ENCODE measurements around the gene RNASEH2A. TPM values are rescaled to one million over a fixed set of nuclear protein-coding genes. Genes with fewer than 3 reads are reported as not detected.

RNASEH2A gene
- total RNA-seq, 2 donors from 2014 or later = 8.7 to 11.5 TPM

- no peaks in the 10 kb centered on the region for H3K36me3 ChIP-seq
- intact Hi-C loops (cut with DNase I) = loop anchor here (10.0 kb wide), 1 partner anchor 67 kb away; the partner anchor contains the start of gene TNPO2
- TF ChIP-seq POLR2AphosphoS5 (IDR thresholded peaks at IDR 0.05) (peak; percentile 58), POLR2A (IDR thresholded peaks at IDR 0.05) (no peak), CTCF (IDR thresholded peaks at IDR 0.05) (peak in 2 of 4 experiments; percentile 12 to 18)
- peak overlapping the region; percentile 100 for H3K27ac ChIP-seq
- DNase-seq (ENCODE audit: low spot score) = peak; percentile 57
- peaks cover 24% of the 10 kb centered on the region for H3K4me1 ChIP-seq (replicated peaks)
- H3K4me3 ChIP-seq = peak overlapping the region; percentile 79 to 85
- no peaks in the 10 kb centered on the region for H3K9me3 ChIP-seq
- no peaks in the 10 kb centered on the region for H3K27me3 ChIP-seq (replicated peaks; ENCODE audit: insufficient read depth)
- under 1% methylated on average over 74 of the region's 84 CpGs for WGBS
These were observed 14.1 kb upstream of the RNASEH2A start for GRCh38 chr19:12792051-12792852.

- intact Hi-C loops (cut with DNase I) = loop anchor here (10.0 kb wide), 1 partner anchor 68 kb away; the partner anchor contains the start of gene TNPO2
- no peaks in the 10 kb centered on the region for H3K36me3 ChIP-seq
- WGBS = 0% methylated on average over 22 of the region's 22 CpGs
- H3K4me1 ChIP-seq (replicated peaks) = peaks cover 20% of the 10 kb centered on the region
- no peak for DNase-seq (ENCODE audit: low spot score)
- TF ChIP-seq POLR2A (IDR thresholded peaks at IDR 0.05) (peak; percentile 34), CTCF (IDR thresholded peaks at IDR 0.05) (no peak)
- peak overlapping the region; percentile 100 for H3K27ac ChIP-seq
- peak overlapping the region; percentile 79 to 85 for H3K4me3 ChIP-seq
- no peaks in the 10 kb centered on the region for H3K27me3 ChIP-seq (replicated peaks; ENCODE audit: insufficient read depth)
- H3K9me3 ChIP-seq = no peaks in the 10 kb centered on the region
These were observed 13.5 kb upstream of the RNASEH2A start for GRCh38 chr19:12792853-12793289.

GRCh38 chr19:12793290-12794195, 12.8 kb upstream of the RNASEH2A start:
- TF ChIP-seq POLR2A (IDR thresholded peaks at IDR 0.05) (peak; percentile 94), CTCF (IDR thresholded peaks at IDR 0.05) (peak in 1 of 4 experiments; percentile 30), POLR2AphosphoS5 (IDR thresholded peaks at IDR 0.05) (peak; percentile 98)
- intact Hi-C loops (cut with DNase I) = loop anchor here (1.0 to 10.0 kb wide), 2 partner anchors 16 to 69 kb away; partner anchors contain the start of gene TNPO2

GRCh38 chr19:12794196-12794941, 12.0 kb upstream of the RNASEH2A start:
- H3K9me3 ChIP-seq = no peaks in the 10 kb centered on the region
- TF ChIP-seq POLR2AphosphoS5 (IDR thresholded peaks at IDR 0.05) (no peak), POLR2A (IDR thresholded peaks at IDR 0.05) (no peak), CTCF (IDR thresholded peaks at IDR 0.05) (no peak)
- intact Hi-C loops (cut with DNase I) = loop anchor here (1.0 to 10.0 kb wide), 2 partner anchors 17 to 70 kb away; partner anchors contain the start of gene TNPO2
- H3K4me1 ChIP-seq (replicated peaks) = peaks cover 5% of the 10 kb centered on the region
- peak overlapping the region; percentile 79 to 85 for H3K4me3 ChIP-seq
- H3K27ac ChIP-seq = peak overlapping the region; percentile 100
- peaks cover 0 to 4% of the 10 kb centered on the region in 2 donors for H3K36me3 ChIP-seq
- 68% methylated on average over 7 of the region's 7 CpGs for WGBS
- no peaks in the 10 kb centered on the region for H3K27me3 ChIP-seq (replicated peaks; ENCODE audit: insufficient read depth)
- DNase-seq (ENCODE audit: low spot score) = no peak

More at GRCh38 chr19:12793290-12794195, 12.8 kb upstream of the RNASEH2A start:
- Histone ChIP-seq H3K4me3 (peak overlapping the region; percentile 79 to 85), H3K27me3 (replicated peaks; ENCODE audit: insufficient read depth) (no peaks in the 10 kb centered on the region), H3K4me1 (replicated peaks) (peaks cover 13% of the 10 kb centered on the region), H3K36me3 (no peaks in the 10 kb centered on the region), H3K9me3 (no peaks in the 10 kb centered on the region), H3K27ac (peak overlapping the region; percentile 100)
- 0% methylated on average over 18 of the region's 81 CpGs for WGBS
- peak; percentile 94 for DNase-seq (ENCODE audit: low spot score)
